HepG2 (cell line): ENCODE measurements around the gene VWCE. TPM values are rescaled to one million over a fixed set of nuclear protein-coding genes. Genes with fewer than 3 reads are reported as not detected.

Source experiments
- BCL6 ChIP-seq: IDR thresholded peaks from 2 replicates; pipeline ENCODE4 v1.6.1; 2016; ENCODE audit warnings: missing genetic modification reagents, missing compliant biosample characterization
- EED ChIP-seq: sonication (generic); formaldehyde crosslinking; IDR thresholded peaks from 2 replicates; pipeline ENCODE4 v1.5.0; 2020; ENCODE audit warnings: mild to moderate bottlenecking, missing genetic modification reagents
- KLF9 ChIP-seq: IDR thresholded peaks from 2 replicates; pipeline ENCODE4 v1.6.1; 2016; ENCODE audit warnings: low read depth
- MLXIP ChIP-seq: sonication (generic); formaldehyde crosslinking; IDR thresholded peaks from 2 replicates; pipeline ENCODE4 v1.9.0; 2021; ENCODE audit warnings: missing genetic modification reagents, borderline replicate concordance
- MNT ChIP-seq: fragments of 450-650 bp; IDR thresholded peaks from 2 replicates; pipeline ENCODE4 v1.6.1; 2016
- NCOA1 ChIP-seq: sonication (generic); formaldehyde crosslinking; IDR thresholded peaks from 2 replicates; pipeline ENCODE4 v1.9.0; 2021; ENCODE audit warnings: missing genetic modification reagents
- NCOA2 ChIP-seq: sonication (generic); formaldehyde crosslinking; IDR thresholded peaks from 2 replicates; pipeline ENCODE4 v1.8.0; 2022; ENCODE audit warnings: inconsistent platforms
- NFKBIZ ChIP-seq: IDR thresholded peaks from 2 replicates; pipeline ENCODE4 v1.6.1; 2018; ENCODE audit warnings: missing genetic modification reagents, missing compliant biosample characterization
- RFX1 ChIP-seq: fragments of 450-650 bp; IDR thresholded peaks from 2 replicates; pipeline ENCODE4 v1.6.1; 2017
- SNAPC2 ChIP-seq: sonication (generic); formaldehyde crosslinking; IDR thresholded peaks from 2 replicates; pipeline ENCODE4 v1.8.1; 2022; ENCODE audit warnings: mild to moderate bottlenecking, missing genetic modification reagents
- SOX13 ChIP-seq, 3 experiments: fragments of 450-650 bp in 1 of 3; sonication (generic) in 1 of 3; formaldehyde crosslinking in 1 of 3; IDR thresholded peaks in 2 of 3; conservative IDR thresholded peaks in 1 of 3; 2 replicates each; pipeline versions ENCODE4 v1.5.0 to v1.6.1; 2016 to 2020; ENCODE audit warnings: antibody characterized with exemption in 1 of 3, mild to moderate bottlenecking in 1 of 3, missing compliant biosample characterization in 1 of 3, missing genetic modification reagents in 1 of 3, moderate library complexity in 1 of 3
- TBX2 ChIP-seq: sonication (generic); formaldehyde crosslinking; IDR thresholded peaks from 2 replicates; pipeline ENCODE4 v1.5.0; 2020; ENCODE audit warnings: missing genetic modification reagents, mild to moderate bottlenecking, borderline replicate concordance
- ZNF136 ChIP-seq: sonication (generic); formaldehyde crosslinking; IDR thresholded peaks from 2 replicates; pipeline ENCODE4 v1.8.1; 2022; ENCODE audit warnings: low read depth, mild to moderate bottlenecking, moderate library complexity, missing genetic modification reagents
- ZNF280D ChIP-seq: sonication (generic); formaldehyde crosslinking; IDR thresholded peaks from 2 replicates; pipeline ENCODE4 v1.5.1; 2020; ENCODE audit warnings: mild to moderate bottlenecking, missing genetic modification reagents
- ZNF282 ChIP-seq: fragments of 450-650 bp; IDR thresholded peaks from 2 replicates; pipeline ENCODE4 v1.6.1; 2018; ENCODE audit not compliant: partially characterized antibody
- ZNF326 ChIP-seq: sonication (generic); formaldehyde crosslinking; IDR thresholded peaks from 2 replicates; pipeline ENCODE4 v1.4.0; 2020; ENCODE audit warnings: missing genetic modification reagents, borderline replicate concordance
- ZNF468 ChIP-seq: sonication (generic); formaldehyde crosslinking; IDR thresholded peaks from 2 replicates; pipeline ENCODE4 v1.8.0; 2022; ENCODE audit warnings: mild to moderate bottlenecking, moderate library complexity, missing genetic modification reagents
- ZNF572 ChIP-seq: sonication (generic); formaldehyde crosslinking; IDR thresholded peaks from 2 replicates; pipeline ENCODE4 v1.5.1; 2020; ENCODE audit warnings: mild to moderate bottlenecking, missing genetic modification reagents
- ZNF772 ChIP-seq: sonication (generic); formaldehyde crosslinking; IDR thresholded peaks from 2 replicates; pipeline ENCODE4 v1.5.0; 2020; ENCODE audit warnings: mild to moderate bottlenecking, missing genetic modification reagents
- ZNF777 ChIP-seq: sonication (generic); formaldehyde crosslinking; IDR thresholded peaks from 2 replicates; pipeline ENCODE4 v1.4.0; 2020; ENCODE audit warnings: missing genetic modification reagents
- ZSCAN9 ChIP-seq: IDR thresholded peaks from 2 replicates; pipeline ENCODE4 v1.6.1; 2016; ENCODE audit warnings: borderline replicate concordance
- polyA plus RNA-seq, 8 experiments: library from polyadenylated mRNA; depleted of rRNA in 3 of 8; stranded (reverse) in 7 of 8; unstranded in 1 of 8; fragments of >200 nt; fragmentation: Illumina TruSeq in 4 of 8; extraction: Trizol in 4 of 8; gene quantifications; 2 replicates each; pipeline versions ENCODE4 v1.2.1 to v1.2.3, GENCODE V29; 2011 to 2016; ENCODE audit warnings: low read depth in 4 of 8, missing spikeins in 1 of 8, mixed read lengths in 1 of 8; ENCODE audit not compliant: insufficient read depth in 1 of 8
- total RNA-seq, 5 experiments: library from RNA; depleted of rRNA; stranded (reverse); fragments of >200 nt; fragmentation: Illumina TruSeq; extraction: Trizol; gene quantifications; 2 replicates each; pipeline ENCODE4 v1.2.3, GENCODE V29; 2016; ENCODE audit warnings: low read depth in 1 of 5

VWCE gene
- total and polyA plus RNA-seq, 2 of the 13 experiments (the other 11 are each of a cell fraction or from before 2014, with no cell fraction given), result 27.6 to 58.3 TPM

- TF ChIP-seq ZNF280D (no peak), ZNF136 (CRISPR knock-in tag) (no peak), ZNF572 (CRISPR knock-in tag) (peak; percentile 20; the same call in 1 of the 2 replicates), NCOA1 (CRISPR knock-in tag) (peak; percentile 93), ZNF326 (CRISPR knock-in tag) (no peak), NFKBIZ (CRISPR knock-in tag) (no peak), ZNF282 (no peak), ZNF772 (CRISPR knock-in tag) (no peak; the same call in 1 of the 2 replicates), KLF9 (no peak; the same call in 1 of the 2 replicates), EED (CRISPR knock-in tag) (no peak), MNT (peak; percentile 36), BCL6 (CRISPR knock-in tag) (peak; percentile 49; the same call in 1 of the 2 replicates), ZNF468 (no peak), TBX2 (CRISPR knock-in tag) (peak; percentile 61; the same call in 1 of the 2 replicates), NCOA2 (CRISPR knock-in tag) (no peak), SOX13 (IDR thresholded peaks at IDR 0.05) (no peak), SOX13 (CRISPR knock-in tag; conservative IDR thresholded peaks at IDR 0.05 in 1 of 2, IDR thresholded peaks at IDR 0.05 in 1 of 2) (peak in 1 of 2 experiments; percentile 56; a peak in 1 of 4 replicates), RFX1 (no peak), ZSCAN9 (peak; percentile 84), MLXIP (CRISPR knock-in tag) (no peak), ZNF777 (CRISPR knock-in tag) (0 out of 2 replicates have a peak, but pooled peaks have one; percentile 12), SNAPC2 (CRISPR knock-in tag) (0 out of 2 replicates have a peak, but pooled peaks have one; percentile 22)
Observed at GRCh38 chr11:61332797-61333549, 37.9 kb upstream of the VWCE start, which contains the start of the genes DDB1 and TKFC (continued).
